ENCODE measurements around the gene TAS2R5. TPM values are rescaled to one million over a fixed set of nuclear protein-coding genes. Genes with fewer than 3 reads are reported as not detected.

The TAS2R5 gene
- total RNA-seq, 1 donor from 2014 or later, result 1.8 TPM

Other genes starting within 250 kb of the TAS2R5 start
- 25.5 and 31.9 TPM in 2 replicates for gene AGK, start 238.8 kb upstream of the TAS2R5 start, total RNA-seq
- 12.3 and 17.6 TPM in 2 replicates for gene DENND11, start 88.1 kb upstream of the TAS2R5 start, total RNA-seq
- under 0.01 TPM in 1 of 2 replicates, not detected in the other for gene WEE2, start 81.9 kb upstream of the TAS2R5 start, total RNA-seq
- gene SSBP1, start 51.9 kb upstream of the TAS2R5 start, total RNA-seq, result 150 and 257 TPM in 2 replicates
- gene TAS2R3, start 26.1 kb upstream of the TAS2R5 start, total RNA-seq, result 2.3 TPM in 1 of 2 replicates, not detected in the other
- gene TAS2R4, start 13.5 kb upstream of the TAS2R5 start, total RNA-seq, result 1.8 TPM in 1 of 2 replicates, not detected in the other
- not detected in 2 replicates for gene PRSS37, start 51.3 kb downstream of the TAS2R5 start, total RNA-seq
- gene OR9A4, start 126.2 kb downstream of the TAS2R5 start, total RNA-seq, result 0.15 TPM in 1 of 2 replicates, not detected in the other
- gene CLEC5A, start 156.8 kb downstream of the TAS2R5 start, total RNA-seq, result not detected in 2 replicates
- gene TAS2R38, start 183.6 kb downstream of the TAS2R5 start, total RNA-seq, result not detected in 2 replicates
- 0.52 and 4.0 TPM in 2 replicates for gene MGAM, start 205.7 kb downstream of the TAS2R5 start, total RNA-seq